ENCODE data around the gene SRSF2. TPM values are rescaled to one million over a fixed set of nuclear protein-coding genes. Genes with fewer than 3 reads are reported as not detected.

The SRSF2 gene
- total and polyA plus RNA-seq, 3 donors from 2014 or later = 196 to 461 (median 365) TPM

DNA sequence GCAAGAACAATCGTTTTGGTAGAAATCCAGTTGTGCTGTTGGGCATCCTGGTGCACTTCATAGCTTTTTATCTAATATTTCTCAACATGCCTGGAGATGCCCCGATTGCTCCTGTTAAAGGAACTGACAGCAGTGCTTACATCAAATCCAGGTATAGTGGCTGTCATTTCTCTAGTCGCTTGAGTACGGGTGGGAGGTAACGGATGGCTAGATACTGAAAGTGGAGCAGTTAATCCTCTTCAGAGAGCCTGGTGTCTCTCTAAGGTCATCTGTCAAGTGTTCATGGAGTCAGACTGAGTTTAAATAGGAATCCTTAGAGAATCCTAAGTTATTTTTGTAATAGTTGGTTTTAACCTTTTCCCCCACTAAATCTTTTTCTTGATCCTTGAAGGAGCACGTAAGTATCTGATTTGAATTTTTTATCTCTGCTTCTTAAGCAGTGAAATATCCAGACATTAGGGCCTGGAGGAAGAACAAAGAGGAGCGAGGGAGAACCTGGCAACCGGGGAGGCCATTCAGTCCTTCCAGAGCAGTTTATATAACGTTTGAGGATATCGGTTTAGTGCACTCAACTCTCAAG is 38.0 kb upstream of the SRSF2 start:
- 82 to 86% methylated on average over 10 of the region's 10 CpGs for WGBS, 2 donors
- no peaks in the 10 kb centered on the region for H3K4me1 ChIP-seq
- intact Hi-C loops (cut with DNase I; ENCODE audit: low total_unique reads) = no loop called here
- no peak overlapping the region for H3K27ac ChIP-seq
- DNase-seq = no peak
- H3K9me3 ChIP-seq = no peaks in the 10 kb centered on the region
- no peak overlapping the region for H3K4me3 ChIP-seq
- no peak for TF ChIP-seq POLR2A (IDR thresholded peaks at IDR 0.05)
- TF ChIP-seq, protein P1, sequence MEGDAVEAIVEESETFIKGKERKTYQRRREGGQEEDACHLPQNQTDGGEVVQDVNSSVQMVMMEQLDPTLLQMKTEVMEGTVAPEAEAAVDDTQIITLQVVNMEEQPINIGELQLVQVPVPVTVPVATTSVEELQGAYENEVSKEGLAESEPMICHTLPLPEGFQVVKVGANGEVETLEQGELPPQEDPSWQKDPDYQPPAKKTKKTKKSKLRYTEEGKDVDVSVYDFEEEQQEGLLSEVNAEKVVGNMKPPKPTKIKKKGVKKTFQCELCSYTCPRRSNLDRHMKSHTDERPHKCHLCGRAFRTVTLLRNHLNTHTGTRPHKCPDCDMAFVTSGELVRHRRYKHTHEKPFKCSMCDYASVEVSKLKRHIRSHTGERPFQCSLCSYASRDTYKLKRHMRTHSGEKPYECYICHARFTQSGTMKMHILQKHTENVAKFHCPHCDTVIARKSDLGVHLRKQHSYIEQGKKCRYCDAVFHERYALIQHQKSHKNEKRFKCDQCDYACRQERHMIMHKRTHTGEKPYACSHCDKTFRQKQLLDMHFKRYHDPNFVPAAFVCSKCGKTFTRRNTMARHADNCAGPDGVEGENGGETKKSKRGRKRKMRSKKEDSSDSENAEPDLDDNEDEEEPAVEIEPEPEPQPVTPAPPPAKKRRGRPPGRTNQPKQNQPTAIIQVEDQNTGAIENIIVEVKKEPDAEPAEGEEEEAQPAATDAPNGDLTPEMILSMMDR (IDR thresholded peaks at IDR 0.05) = no peak
- H3K27me3 ChIP-seq = no peaks in the 10 kb centered on the region
- H3K36me3 ChIP-seq (ENCODE audit: low read depth, missing control alignments) = no peaks in the 10 kb centered on the region

DNA sequence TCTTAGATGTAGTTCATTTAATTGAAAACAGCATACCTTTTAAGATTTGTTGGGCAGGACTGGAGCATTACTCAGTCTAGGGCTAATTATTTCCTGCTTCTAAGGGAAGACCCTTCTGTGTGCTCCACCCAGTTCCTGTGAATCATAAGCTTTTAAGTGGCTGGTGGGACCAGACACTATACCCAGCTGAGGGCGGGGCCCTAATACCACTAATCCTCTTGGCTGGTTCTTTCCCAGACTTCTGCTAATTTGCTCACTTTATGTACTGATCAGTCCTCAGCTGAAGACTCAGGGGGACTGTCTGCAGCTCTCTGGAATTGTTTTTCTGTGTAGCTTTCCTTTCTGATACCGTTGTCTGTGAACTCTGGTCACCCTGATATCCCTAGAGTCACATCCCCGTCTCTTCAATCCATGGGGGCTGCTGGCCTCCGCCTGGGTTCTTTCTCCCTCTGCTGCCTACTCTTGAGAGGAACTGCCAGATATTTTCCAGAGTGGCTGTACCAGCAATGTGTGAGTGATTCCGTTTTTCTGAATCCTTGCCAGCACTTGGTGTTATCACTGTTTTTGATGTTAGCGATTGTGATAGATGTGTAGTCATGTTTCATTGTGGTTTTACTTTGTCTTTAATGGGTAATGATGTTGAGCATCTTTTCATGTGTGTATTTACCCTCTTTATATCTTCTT is 35.9 kb upstream of the SRSF2 start:
- H3K36me3 ChIP-seq (ENCODE audit: low read depth, missing control alignments) = no peaks in the 10 kb centered on the region
- no peaks in the 10 kb centered on the region for H3K4me1 ChIP-seq
- 85 to 89% methylated on average over 6 of the region's 6 CpGs for WGBS, 2 donors
- TF ChIP-seq, protein P1 (IDR thresholded peaks at IDR 0.05) = no peak
- TF ChIP-seq POLR2A (IDR thresholded peaks at IDR 0.05) = no peak
- intact Hi-C loops (cut with DNase I; ENCODE audit: low total_unique reads) = no loop called here
- no peak for DNase-seq
- H3K27me3 ChIP-seq = no peaks in the 10 kb centered on the region
- H3K27ac ChIP-seq = no peak overlapping the region
- H3K9me3 ChIP-seq = no peaks in the 10 kb centered on the region
- no peak overlapping the region for H3K4me3 ChIP-seq

DNA sequence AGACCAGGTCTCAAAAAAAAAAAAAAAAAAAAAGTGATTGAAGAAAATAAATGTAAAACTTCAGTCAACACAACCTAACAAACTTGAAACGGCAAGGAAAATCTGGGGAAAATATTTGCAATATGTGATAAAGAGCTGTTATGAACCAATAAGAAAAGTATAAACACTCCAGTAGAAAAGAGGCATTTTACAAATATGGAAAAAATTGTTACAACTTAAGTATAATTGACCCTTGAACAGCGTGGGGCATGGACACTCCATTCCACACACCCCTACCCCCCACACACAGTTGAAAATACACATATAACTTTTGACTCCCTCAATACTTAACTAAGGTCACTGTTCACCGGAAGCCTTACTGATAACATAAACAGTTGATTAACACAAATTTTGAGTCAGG is 21.4 kb upstream of the SRSF2 start:
- intact Hi-C loops (cut with DNase I; ENCODE audit: low total_unique reads) = no loop called here
- Histone ChIP-seq H3K27me3 (no peaks in the 10 kb centered on the region), H3K9me3 (no peaks in the 10 kb centered on the region), H3K36me3 (ENCODE audit: low read depth, missing control alignments) (no peaks in the 10 kb centered on the region), H3K27ac (no peak overlapping the region), H3K4me1 (no peaks in the 10 kb centered on the region), H3K4me3 (no peak overlapping the region)
- TF ChIP-seq, protein P1 (IDR thresholded peaks at IDR 0.05) = no peak
- no peak for TF ChIP-seq POLR2A (IDR thresholded peaks at IDR 0.05)
- no peak for DNase-seq
- 66 to 92% methylated on average over 3 of the region's 3 CpGs for WGBS, 2 donors

DNA sequence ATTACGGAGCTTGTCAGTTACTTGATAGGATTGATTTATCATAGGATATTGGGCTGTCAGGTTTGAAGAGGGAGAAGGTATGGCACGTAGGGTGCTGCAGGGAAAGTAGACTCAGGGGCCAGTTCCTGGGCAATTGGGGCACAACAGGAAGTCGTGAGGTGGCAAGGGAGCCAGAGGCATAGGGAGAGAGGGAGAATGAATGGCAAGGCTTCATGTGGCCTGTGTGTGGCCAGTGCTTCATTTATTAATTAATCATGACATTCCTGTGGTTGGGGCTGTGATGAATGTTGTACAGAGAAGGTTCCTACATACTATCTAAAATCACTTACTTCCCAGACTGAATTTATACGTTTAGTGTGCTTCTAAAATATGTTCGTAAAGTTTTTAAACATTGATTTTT is 20.1 kb upstream of the SRSF2 start:
- 94 to 96% methylated on average over 5 of the region's 5 CpGs for whole genome bisulfite sequencing, 2 donors
- TF ChIP-seq, protein P1 (IDR thresholded peaks at IDR 0.05) = no peak
- TF ChIP-seq POLR2A (IDR thresholded peaks at IDR 0.05) = no peak
- no peak overlapping the region for H3K4me3 ChIP-seq
- DNase-seq = no peak
- intact Hi-C loops (cut with DNase I; ENCODE audit: low total_unique reads) = no loop called here
- no peaks in the 10 kb centered on the region for H3K9me3 ChIP-seq
- no peaks in the 10 kb centered on the region for H3K36me3 ChIP-seq (ENCODE audit: low read depth, missing control alignments)
- no peaks in the 10 kb centered on the region for H3K4me1 ChIP-seq
- no peak overlapping the region for H3K27ac ChIP-seq
- no peaks in the 10 kb centered on the region for H3K27me3 ChIP-seq

DNA sequence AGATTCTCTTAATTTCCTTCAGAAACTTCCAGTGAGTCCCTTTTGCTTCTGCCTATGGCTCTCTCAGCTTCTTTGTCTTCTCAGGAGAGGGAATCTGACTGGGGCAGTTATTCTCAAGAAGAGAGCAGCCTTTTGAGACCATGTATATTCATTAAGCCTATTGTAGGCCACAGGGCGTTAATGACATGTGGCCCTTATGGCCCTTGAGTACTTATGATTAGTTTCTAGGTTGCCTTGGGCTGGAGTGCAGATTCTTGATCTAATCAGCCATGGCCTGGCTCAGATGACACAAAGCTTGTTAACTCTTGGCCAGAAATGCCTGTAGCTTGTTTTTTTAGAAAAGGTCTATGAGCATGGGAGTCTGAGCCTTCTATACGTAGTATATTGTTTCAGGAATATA is 18.2 kb upstream of the SRSF2 start:
- H3K27ac ChIP-seq = no peak overlapping the region
- no peak for DNase-seq
- TF ChIP-seq POLR2A (IDR thresholded peaks at IDR 0.05) = no peak
- TF ChIP-seq, protein P1 (IDR thresholded peaks at IDR 0.05) = no peak
- no peaks in the 10 kb centered on the region for H3K27me3 ChIP-seq
- H3K36me3 ChIP-seq (ENCODE audit: low read depth, missing control alignments) = no peaks in the 10 kb centered on the region
- no peak overlapping the region for H3K4me3 ChIP-seq
- intact Hi-C loops (cut with DNase I; ENCODE audit: low total_unique reads) = no loop called here
- H3K4me1 ChIP-seq = no peaks in the 10 kb centered on the region
- WGBS, 2 donors = 94 to 98% methylated on average over 2 of the region's 2 CpGs
- no peaks in the 10 kb centered on the region for H3K9me3 ChIP-seq

Data from testis (tissue), 3 donors.